Adrenal gland (tissue), 12 donors: Measurements from ENCODE around the gene MYL7. TPM values are rescaled to one million over a fixed set of nuclear protein-coding genes. Genes with fewer than 3 reads are reported as not detected.
"Not testable (repeated sequence)": the region's sequence is repeated elsewhere in the genome, so short reads cannot be mapped to it uniquely, and the experiment has no call there.

ENCODE experiments used
- DNase-seq, 7 donors: peaks; one replicate each; pipeline ENCODE4 v3.0.0-alpha.2; 2019 to 2020
- H3K27ac ChIP-seq, 5 donors: fragments of 200-600 bp; sonication (generic) in 4 of 5; 1 replicate in 3 of 5; 2 replicates in 2 of 5; pipeline versions ENCODE4 v1.5.1 to v1.8.0; 2016 to 2020; ENCODE audit warnings: mild to moderate bottlenecking in 1 of 5
- H3K27me3 ChIP-seq: fragments of 200-600 bp; 2 replicates; pipeline ENCODE4 v1.8.0; 2021
- H3K36me3 ChIP-seq, 2 donors: fragments of 200-600 bp; replicated peaks in 1 of 2; 1 replicate in 1 of 2; 2 replicates in 1 of 2; pipeline versions ENCODE4 v1.5.1 to v1.8.0; 2018 to 2022
- H3K4me1 ChIP-seq, 2 donors: fragments of 200-600 bp; replicated peaks in 1 of 2; 1 replicate in 1 of 2; 2 replicates in 1 of 2; pipeline versions ENCODE4 v1.5.1 to v1.8.0; 2018 to 2021
- H3K4me3 ChIP-seq, 4 donors: fragments of 200-600 bp; sonication (generic) in 3 of 4; one replicate each; pipeline ENCODE4 v1.5.1; 2016 to 2018
- H3K9me3 ChIP-seq, 3 donors: fragments of 200-600 bp; sonication (generic) in 1 of 3; replicated peaks in 1 of 3; 1 replicate in 2 of 3; 2 replicates in 1 of 3; pipeline versions ENCODE4 v1.5.1 to v1.8.0; 2016 to 2021
- POLR2A ChIP-seq, 2 donors: fragments of 450-650 bp; IDR thresholded peaks; one replicate each; pipeline ENCODE4 v1.6.1; 2017; ENCODE audit warnings: antibody characterized with exemption in 2 of 2, mild to moderate bottlenecking in 2 of 2, moderate library complexity in 1 of 2
- WGBS, 4 donors: extraction: QIAGEN DNeasy Blood & Tissue Kit in 2 of 4; methylation state at CpG; one replicate each; pipeline versions ENCODE4 v1.1.5 to v1.1.7; 2013 to 2017; 5-methylcytosine and 5-hydroxymethylcytosine counted together
- intact Hi-C, 2 donors: fragments of 100-400 bp; cut with DNase I; formaldehyde crosslinking; loops; one replicate each; pipeline versions ENCODE4 v1.14.1 to v1.15.0; 2022 to 2023
- polyA plus RNA-seq, 3 donors: library from polyadenylated mRNA; stranded (reverse); fragments of 200-250 nt in 2 of 3; fragments of 350-450 nt in 1 of 3; fragmentation: Illumina TruSeq in 1 of 3; extraction: RNeasy Lipid Tissue Mini Kit (QIAGEN cat#74804) in 1 of 3; gene quantifications; one replicate each; pipeline ENCODE4 v1.2.3, GENCODE V29; 2013 to 2014
- total RNA-seq, 9 donors: library from RNA; depleted of rRNA in 4 of 9; stranded (reverse); fragments of >200 nt in 4 of 9; fragments of 120-200 nt in 1 of 9; fragmentation: NEBNext Ultra II Directional in 1 of 9; extraction: Animal tissue kit (Norgen Biotek cat#: 25700) in 1 of 9; gene quantifications; one replicate each; pipeline versions ENCODE4 v1.1.0 to v1.2.4, GENCODE V29; 2013 to 2023
- TF ChIP-seq, protein P1 (sequence below), 6 experiments: fragments of 450-650 bp in 4 of 6; fragments of 200-600 bp in 2 of 6; sonication (generic) in 1 of 6; IDR thresholded peaks; 1 replicate in 5 of 6; 2 replicates in 1 of 6; pipeline versions ENCODE4 v1.5.1 to v1.8.0; 2016 to 2021; ENCODE audit warnings: antibody characterized with exemption in 6 of 6, mild to moderate bottlenecking in 2 of 6, moderate library complexity in 1 of 6
- donor health status: healthy with polysubstance abuse.
- donor health status: Bipolar disorder and iron deficiency.
- donor health status: DM: yes; HTN: yes; CAD: no.
- donor health status: DM: no; HTN: no; CAD: no.
- donor health status: DM: no; HTN: no; CAD: no.
- donor health status: DM: yes; HTN: yes; CAD: no.

The MYL7 gene
- total and polyA plus RNA-seq, 12 donors = 0.17 to 3.5 (median 0.24) TPM; not detected in 9

- TF ChIP-seq POLR2A (IDR thresholded peaks at IDR 0.05) = no peak
- TF ChIP-seq, protein P1, sequence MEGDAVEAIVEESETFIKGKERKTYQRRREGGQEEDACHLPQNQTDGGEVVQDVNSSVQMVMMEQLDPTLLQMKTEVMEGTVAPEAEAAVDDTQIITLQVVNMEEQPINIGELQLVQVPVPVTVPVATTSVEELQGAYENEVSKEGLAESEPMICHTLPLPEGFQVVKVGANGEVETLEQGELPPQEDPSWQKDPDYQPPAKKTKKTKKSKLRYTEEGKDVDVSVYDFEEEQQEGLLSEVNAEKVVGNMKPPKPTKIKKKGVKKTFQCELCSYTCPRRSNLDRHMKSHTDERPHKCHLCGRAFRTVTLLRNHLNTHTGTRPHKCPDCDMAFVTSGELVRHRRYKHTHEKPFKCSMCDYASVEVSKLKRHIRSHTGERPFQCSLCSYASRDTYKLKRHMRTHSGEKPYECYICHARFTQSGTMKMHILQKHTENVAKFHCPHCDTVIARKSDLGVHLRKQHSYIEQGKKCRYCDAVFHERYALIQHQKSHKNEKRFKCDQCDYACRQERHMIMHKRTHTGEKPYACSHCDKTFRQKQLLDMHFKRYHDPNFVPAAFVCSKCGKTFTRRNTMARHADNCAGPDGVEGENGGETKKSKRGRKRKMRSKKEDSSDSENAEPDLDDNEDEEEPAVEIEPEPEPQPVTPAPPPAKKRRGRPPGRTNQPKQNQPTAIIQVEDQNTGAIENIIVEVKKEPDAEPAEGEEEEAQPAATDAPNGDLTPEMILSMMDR (IDR thresholded peaks at IDR 0.05) = no peak
- intact Hi-C loops = no loop called here
- Histone ChIP-seq H3K27me3 (no peaks in the 10 kb centered on the region), H3K27ac (no peak overlapping the region), H3K4me3 (no peak overlapping the region), H3K9me3 (no peaks in the 10 kb centered on the region), H3K36me3 (no peaks in the 10 kb centered on the region), H3K4me1 (no peaks in the 10 kb centered on the region)
- DNase-seq = no peak
- WGBS, 4 donors = 74 to 80% (median 78%) methylated on average over 5 to 6 of the region's 6 CpGs
Observed at GRCh38 chr7:44128721-44129582, 12.2 kb downstream of the MYL7 start.

DNA sequence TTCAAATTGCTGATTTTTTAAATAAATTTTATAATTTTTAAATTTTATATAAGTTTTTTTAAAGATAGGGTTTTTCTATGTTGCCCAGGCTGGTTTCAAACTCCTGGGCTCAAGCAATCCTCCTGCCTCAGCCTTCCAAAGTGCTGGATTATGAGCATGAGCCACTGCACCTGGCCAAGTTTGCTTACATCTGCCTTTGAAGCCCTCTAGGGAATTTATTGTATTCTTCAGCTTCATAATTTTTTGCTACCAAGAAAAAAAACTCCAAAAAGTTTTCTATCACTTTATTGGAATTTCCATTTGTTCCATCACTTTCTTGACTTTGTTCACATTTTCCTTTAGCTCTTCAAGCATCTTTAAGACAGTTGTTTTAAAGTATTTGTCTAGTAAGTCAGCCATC is 14.0 kb downstream of the MYL7 start:
- Histone ChIP-seq H3K27me3 (no peaks in the 10 kb centered on the region), H3K27ac (no peak overlapping the region), H3K4me1 (peaks cover 7 to 8% of the 10 kb centered on the region in 2 donors), H3K36me3 (no peaks in the 10 kb centered on the region), H3K9me3 (no peaks in the 10 kb centered on the region), H3K4me3 (no peak overlapping the region)
- TF ChIP-seq, protein P1 (IDR thresholded peaks at IDR 0.05) = no peak
- no peak for TF ChIP-seq POLR2A (IDR thresholded peaks at IDR 0.05)
- intact Hi-C loops = no loop called here
- no peak for DNase-seq

GRCh38 chr7:44126574-44126973 is 14.6 kb downstream of the MYL7 start:
- H3K27me3 ChIP-seq, H3K9me3 ChIP-seq, intact Hi-C loops, H3K36me3 ChIP-seq, H3K4me3 ChIP-seq, DNase-seq, H3K27ac ChIP-seq: not testable (repeated sequence)
- WGBS, 4 donors = 83 to 99% (median 88%) methylated on average over 4 of the region's 4 CpGs
- H3K4me1 ChIP-seq = peaks cover 7 to 14% of the 10 kb centered on the region in 2 donors

- peaks cover 7 to 14% of the 10 kb centered on the region in 2 donors for H3K4me1 ChIP-seq
- intact Hi-C loops = no loop called here
- H3K27me3 ChIP-seq = no peaks in the 10 kb centered on the region
- H3K36me3 ChIP-seq = peaks cover 0 to 16% of the 10 kb centered on the region in 2 donors
- WGBS, 4 donors = 94 to 97% (median 96%) methylated on average over 6 of the region's 6 CpGs
- no peak for TF ChIP-seq POLR2A (IDR thresholded peaks at IDR 0.05)
- TF ChIP-seq, protein P1 (IDR thresholded peaks at IDR 0.05) = no peak
- no peak overlapping the region for H3K27ac ChIP-seq
- H3K4me3 ChIP-seq = no peak overlapping the region
- peak in 1 of 7 donors; percentile 4 for DNase-seq
- H3K9me3 ChIP-seq = no peaks in the 10 kb centered on the region
Observed at GRCh38 chr7:44124822-44125202, 16.3 kb downstream of the MYL7 start.
